ENCODE data around the gene CKM.
"Not testable (repeated sequence)": the region's sequence is repeated elsewhere in the genome, so short reads cannot be mapped to it uniquely, and the experiment has no call there.

The CKM gene

DNA sequence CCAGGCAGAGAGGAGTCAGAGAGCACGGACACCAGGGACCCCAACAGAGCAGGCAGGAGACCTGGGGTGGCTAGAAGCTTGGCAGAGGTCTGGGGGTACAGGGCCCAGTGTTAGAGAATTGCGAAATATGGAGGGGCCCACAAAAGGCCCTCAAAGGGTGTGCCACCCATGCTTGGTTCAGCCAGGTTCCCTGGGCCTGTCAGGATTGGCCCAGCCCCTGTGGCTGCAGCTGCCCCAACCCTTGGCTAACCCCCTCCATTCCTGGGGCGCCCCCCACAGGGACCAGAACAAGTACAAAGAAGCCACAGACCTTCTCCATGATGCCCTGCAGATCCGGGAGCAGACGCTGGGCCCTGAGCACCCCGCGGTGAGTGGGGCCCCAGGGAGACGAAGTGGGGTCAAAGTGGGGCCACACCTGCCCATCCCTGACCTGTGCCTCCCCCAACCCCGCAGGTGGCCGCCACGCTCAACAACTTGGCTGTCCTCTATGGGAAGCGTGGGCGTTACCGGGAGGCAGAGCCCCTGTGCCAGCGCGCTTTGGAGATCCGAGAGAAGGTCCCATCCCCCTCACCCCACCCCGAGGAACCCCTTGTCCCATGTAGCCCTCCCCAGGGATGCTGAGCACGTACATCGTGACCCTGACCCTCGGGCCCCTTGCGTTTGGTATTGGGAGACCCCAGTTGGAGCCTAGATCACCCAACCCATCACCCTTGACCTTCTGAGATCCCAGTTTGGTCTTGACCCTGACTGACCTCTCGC, 25.9 kb upstream of the CKM start:
- no peak for DNase-seq

GRCh38 chr19:45347570-45348366, 25.1 kb upstream of the CKM start:
- DNase-seq, result no peak

GRCh38 chr19:45346449-45346848, 23.8 kb upstream of the CKM start:
- no peak for DNase-seq

GRCh38 chr19:45345506-45345860, 22.8 kb upstream of the CKM start:
- no peak for DNase-seq

DNA sequence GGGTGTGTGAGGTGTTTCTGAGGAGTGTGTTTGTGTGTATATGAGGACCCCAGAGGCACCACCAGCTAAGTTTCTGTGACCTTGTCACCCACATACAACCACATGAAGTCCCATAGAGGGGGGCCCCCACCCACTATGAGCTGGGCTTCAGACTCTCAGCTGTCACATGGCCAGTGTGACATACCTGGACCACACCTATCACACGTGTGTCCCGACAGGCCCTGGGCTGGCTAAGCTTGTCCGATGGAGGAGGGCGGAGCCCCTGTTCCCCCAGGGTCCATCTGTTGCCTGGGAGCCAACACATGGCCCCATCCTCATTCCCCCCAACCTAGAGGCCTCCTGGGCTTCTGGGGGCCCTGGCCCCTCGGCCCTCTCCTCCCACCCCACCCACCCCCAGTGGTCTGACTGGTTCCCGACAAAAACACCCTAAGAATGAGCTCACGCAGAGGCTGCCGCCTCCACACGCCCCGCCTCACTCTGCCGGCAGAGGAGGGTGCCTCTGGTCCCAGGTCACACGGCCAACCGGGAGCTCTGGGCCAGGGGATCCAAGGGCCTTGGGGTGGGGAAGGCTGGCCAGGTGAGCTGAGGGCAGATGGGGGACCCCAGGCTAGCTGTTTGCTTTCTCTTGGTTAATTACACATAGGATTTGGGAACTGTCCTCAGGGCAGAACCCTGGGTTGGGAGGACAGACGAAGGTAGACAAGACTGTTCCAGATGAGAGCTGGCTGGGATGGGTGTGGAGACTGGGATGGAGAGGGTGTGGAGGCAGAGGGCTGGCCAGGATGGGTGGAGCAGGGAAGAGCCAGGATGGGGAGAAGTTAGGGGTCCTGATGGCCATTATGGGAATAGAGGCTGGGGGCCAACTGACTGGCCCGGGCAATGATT, 22.2 kb upstream of the CKM start:
- no peak for DNase-seq

DNA sequence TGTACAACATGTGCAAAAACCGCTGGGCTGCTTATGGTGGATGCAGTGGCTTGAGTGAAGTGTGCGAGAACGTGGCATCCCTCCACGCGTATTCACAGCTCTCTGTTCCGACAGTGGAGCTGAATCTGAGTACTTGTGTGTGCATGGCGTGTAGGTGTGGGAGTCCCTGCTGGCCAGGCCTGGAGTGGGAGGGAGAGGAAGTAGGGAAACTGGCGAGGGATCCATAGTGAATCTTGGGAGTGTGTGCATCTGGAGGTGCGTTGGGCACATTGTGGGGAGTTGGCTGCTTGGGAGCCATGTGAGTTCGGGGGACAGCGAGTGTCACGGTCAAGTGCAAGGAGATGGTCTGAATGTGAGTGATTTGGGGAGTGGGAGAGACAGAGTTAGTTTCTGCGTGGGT, 20.2 kb upstream of the CKM start:
- no peak for DNase-seq

- DNase-seq, result no peak
These were observed 18.3 kb upstream of the CKM start for GRCh38 chr19:45340899-45341453.

DNA sequence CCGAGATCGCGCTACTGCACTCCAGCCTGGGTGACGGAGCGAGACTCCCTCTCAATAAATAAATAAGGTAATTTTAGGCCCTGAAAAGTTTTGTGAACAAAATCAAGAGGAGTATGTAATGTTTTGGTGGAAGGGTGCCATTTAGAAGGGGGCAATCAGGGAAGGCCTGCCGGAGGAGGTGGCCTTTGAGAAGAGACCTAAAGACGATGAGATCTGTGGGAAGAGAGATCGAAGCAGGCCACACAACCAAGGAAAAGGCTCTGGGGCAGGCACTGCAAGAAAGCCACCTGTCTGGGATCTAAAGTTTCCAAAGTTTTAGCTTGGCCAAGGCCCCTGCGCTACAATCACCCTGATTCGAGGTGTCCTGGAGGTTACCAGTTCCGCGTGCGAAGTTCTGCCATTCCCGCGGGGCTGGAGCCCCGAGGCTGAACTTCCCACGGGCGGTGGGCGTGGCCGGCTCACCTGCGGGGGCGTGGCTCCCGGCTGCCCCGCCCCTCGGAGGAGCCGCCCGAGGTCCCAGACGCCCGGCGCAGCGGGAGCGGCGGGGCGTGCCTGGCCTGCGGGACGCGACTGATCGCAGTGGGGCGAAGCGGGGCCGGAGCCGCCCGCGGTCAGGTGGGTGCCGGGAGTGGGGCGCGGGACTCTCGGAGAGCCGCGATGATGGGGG, 17.7 kb upstream of the CKM start, which contains the start of gene KLC3:
TSS of gene KLC3 (plus strand) at position 519 of the 667 bp plus-strand sequence. CDS start 4,792 bp downstream, outside the sequence.
- DNase-seq, result no peak

GRCh38 chr19:45339629-45340028, 17.0 kb upstream of the CKM start:
- DNase-seq, result no peak

- no peak for DNase-seq
These were observed 14.1 kb upstream of the CKM start for GRCh38 chr19:45336696-45337251.

DNA sequence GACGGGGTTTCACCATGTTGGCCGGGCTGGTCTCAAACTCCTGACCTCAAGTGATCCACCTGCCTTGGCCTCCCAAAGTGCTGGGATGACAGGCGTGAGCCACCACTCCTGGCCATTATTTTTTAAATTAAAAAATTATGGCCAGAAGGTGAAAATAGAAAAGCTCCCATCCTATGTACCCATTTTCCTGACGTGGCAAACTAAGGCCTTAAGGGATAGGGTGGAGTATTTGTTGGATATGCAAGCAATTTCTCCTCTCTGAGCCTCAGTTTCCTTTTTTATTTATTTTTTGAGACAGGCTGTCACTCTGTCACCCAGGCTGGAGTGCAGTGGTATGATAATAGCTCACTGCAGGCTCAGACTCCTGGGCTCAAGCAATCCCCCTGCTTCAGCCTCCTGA, 12.2 kb upstream of the CKM start:
- DNase-seq, result not testable (repeated sequence)

- DNase-seq, result no peak
These were observed 11.1 kb upstream of the CKM start for GRCh38 chr19:45333609-45334303.

DNA sequence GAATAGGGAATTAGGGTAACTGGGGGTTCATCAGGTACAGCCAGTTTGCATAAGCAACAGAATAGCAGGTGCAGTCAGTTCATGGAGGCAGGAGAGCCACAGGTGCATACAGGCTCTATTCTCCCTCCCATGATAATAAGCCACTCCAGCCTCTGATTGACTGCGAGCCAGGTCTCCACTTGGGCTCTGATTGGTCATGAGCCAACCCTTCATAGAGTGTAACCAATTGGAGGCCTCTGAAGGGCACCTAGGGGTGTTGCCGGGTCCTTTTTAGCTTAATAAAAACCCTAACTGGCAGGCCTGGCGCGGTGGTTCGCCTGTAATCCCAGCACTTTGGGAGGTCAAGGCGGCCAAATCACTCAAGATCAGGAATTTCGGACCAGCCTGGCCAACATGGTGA, 8.7 kb upstream of the CKM start:
- DNase-seq, result no peak

DNA sequence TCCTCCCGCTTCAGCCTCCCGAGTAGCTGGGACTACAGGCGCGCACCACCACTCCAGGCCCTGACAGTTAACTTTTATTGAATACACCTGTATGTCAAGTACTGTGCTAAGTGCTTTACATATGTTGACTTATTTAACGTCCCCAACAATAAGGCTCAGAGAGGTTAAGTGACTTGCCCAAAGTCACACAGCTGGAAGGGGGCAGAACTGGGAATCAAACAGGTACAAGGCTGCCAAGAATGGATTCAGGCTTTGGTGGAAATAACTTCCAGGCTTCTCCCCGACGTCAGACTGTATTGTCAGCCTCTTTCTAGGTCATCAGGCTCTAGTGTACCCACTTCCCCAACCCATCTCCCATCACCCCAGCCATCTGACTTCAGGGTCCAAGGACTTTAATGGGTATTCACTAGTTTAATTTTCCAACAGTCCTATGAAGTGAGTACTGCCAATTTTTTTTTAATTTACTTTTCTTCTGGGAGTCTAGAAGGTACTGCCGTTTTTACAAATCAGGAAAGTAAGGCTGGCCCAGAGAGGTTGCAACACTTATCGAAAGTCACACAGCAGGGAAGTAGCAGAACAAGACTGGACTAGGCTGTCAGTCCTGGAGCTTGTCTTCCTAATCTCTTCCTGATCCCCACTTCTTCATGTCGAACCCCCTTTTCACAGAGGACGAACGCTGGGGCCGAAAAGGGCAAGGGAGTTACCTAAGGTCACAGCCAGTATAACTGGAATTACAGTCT, 4.9 kb upstream of the CKM start:
- no peak for DNase-seq

DNA sequence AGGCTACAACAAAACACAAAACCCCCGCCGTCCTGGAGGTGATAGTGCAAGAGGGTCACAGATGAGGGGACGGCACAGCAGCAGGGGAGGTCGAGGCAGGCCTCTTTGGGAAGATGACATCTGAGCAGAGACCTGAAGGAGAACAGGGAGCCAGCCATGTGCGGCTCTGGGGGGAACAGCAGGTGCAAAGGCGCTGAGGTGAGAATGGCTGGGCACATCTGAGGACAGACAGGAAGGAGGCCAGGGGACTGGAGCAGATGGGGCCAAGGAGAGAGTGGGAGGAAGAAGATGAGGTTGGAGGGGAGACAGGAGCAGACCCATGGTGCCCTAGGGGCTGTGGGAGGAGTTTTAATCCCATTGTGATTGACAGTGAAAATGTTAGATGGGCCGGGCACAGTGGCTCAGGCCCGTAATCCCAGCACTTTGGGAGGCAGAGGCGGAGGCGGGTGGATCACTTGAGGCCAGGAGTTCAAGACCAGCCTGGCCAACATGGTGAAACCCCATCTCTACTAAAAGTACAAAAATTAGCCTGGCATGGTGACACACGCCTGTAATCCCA, 1.8 kb upstream of the CKM start:
- no peak for DNase-seq

DNA sequence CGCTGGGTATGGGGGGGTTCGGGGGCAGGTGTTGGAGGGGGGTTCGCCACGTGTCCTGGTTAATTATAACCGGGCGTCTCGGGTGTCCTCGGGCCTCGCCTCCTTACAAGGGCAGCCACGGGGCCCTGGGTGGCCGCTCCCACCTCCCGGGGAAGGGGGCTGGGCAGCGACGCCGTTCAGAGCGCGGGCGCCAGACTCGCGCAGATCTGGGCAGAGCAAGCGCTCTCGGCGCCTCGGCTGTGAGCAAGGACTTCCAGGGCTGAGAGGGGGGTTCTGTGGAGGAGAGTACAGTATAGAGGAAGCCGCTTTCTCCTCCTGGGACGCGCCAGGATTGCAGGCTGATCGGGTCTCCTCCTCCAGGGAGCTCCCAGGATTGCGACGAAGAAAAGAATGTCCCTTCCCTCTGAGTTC, 1.0 kb upstream of the CKM start:
- no peak for DNase-seq

DNA sequence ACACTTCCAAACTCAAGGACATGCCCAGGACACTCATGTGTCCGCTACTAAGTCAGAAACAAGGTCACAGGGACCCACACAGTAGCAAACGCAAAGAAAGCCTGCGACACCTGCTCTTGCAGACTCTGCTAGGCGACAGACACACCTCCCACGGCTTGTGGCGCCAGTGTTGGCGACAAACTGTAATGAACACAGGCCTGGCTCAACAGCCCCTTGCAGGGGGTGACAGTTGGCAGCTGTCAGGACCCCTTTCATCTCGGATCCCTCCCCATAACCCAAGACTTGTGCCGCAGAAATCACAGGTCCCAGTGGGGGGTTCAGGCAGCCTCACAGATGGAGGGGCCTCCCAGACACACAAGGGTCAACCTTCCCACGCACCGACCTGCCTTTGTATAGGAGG, 364 bp downstream of the CKM start:
- no peak for DNase-seq

- DNase-seq, result no peak
These were observed 827 bp downstream of the CKM start for GRCh38 chr19:45321848-45322247.

DNA sequence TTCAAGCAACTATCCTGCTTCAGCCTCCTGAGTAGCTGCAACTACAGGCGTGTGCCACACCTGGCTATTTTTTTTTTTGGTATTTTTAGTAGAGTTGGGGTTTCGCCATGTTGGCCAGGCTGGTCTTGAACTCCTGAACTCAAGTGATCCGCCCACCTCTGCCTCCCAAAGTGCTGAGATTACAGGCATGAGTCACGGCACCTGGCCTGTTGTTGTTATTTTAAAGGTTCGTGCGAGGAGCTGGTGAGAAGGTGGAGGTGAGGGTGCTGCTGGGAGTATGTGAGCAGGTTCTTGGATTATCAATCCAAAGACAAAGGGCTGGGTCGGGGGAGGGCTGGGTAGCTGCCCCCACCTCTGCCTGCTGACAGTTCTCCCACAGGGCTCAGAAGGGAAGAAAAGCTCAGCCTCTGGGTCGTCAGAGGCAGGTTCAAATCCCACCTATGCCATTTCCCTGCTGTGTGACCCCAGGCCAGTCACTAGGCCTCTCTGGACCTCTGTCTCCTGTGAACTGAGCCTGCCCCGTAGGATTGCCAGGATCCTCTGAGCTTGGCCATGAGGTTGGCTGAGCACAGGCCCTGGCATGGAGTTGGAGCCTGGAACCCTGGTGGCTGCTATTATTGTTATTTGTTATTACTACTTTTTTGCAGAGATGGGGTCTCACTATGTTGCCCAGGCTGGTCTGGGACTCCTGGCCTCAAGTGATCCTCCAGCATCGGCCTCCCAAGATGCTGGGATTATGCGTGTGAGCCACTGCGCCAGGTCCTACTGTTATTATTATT, 1.5 kb downstream of the CKM start:
- DNase-seq, result no peak

DNA sequence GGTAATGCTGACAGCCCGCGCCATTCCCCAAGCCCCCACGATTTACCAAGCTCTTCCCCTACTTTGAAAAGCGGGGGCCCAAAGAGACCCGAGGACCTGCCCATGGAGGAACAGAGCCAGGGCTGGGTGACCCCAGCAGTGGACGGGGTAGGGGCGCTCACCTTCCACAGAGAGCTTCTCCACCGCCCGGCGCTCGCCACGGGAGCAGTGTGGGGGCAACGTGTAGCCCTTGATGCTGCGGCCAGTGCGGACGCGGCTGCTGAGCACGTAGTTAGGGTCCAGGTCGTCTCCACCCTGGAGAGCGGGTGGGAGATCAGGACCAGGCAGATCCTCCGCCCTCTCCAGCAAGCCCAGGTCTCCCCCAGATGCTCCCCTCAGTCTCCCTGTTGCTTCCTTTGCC, 7.4 kb downstream of the CKM start:
- no peak for DNase-seq

Measured in NCI-H2029 treated with DMSO at 0.1 percent for 48 hours (cell line).